MM.1S (cell line): ENCODE data around the gene COPZ2.

ENCODE experiments used
- DNase-seq: peaks from one replicate; pipeline ENCODE4 v3.0.0-alpha.2; 2015
- H2AFZ ChIP-seq: fragments of 300-600 bp; sonication (generic); 2 replicates; pipeline ENCODE4 v1.6.0; 2016; ENCODE audit warnings: antibody characterized with exemption, low read length
- H3F3A ChIP-seq: fragments of 300-600 bp; sonication (generic); 2 replicates; pipeline ENCODE4 v1.6.1; 2016; ENCODE audit warnings: mild to moderate bottlenecking, antibody characterized with exemption, low read length, moderate library complexity, mixed read lengths; ENCODE audit not compliant: insufficient read depth
- H3K27ac ChIP-seq: fragments of 300-600 bp; sonication (generic); 2 replicates; pipeline ENCODE4 v1.5.1; 2016; ENCODE audit warnings: mild to moderate bottlenecking, low read length
- H3K27me3 ChIP-seq: fragments of 300-600 bp; sonication (generic); replicated peaks from 2 replicates; pipeline ENCODE4 v1.6.0; 2016; ENCODE audit warnings: low read length; ENCODE audit not compliant: insufficient read depth
- H3K36me3 ChIP-seq: fragments of 300-600 bp; sonication (generic); replicated peaks from 2 replicates; pipeline ENCODE4 v1.6.1; 2016; ENCODE audit warnings: mild to moderate bottlenecking, low read length, mixed read lengths; ENCODE audit not compliant: insufficient read depth
- H3K4me1 ChIP-seq: fragments of 300-600 bp; sonication (generic); 2 replicates; pipeline ENCODE4 v1.6.1; 2016; ENCODE audit warnings: low read length, mixed read lengths
- H3K4me2 ChIP-seq: fragments of 300-600 bp; sonication (generic); 2 replicates; pipeline ENCODE4 v1.6.0; 2016; ENCODE audit warnings: low read depth, low read length
- H3K4me3 ChIP-seq: fragments of 300-600 bp; sonication (generic); 2 replicates; pipeline ENCODE4 v1.5.1; 2016; ENCODE audit warnings: low read length, mixed read lengths
- H3K79me2 ChIP-seq: fragments of 300-600 bp; sonication (generic); 2 replicates; pipeline ENCODE4 v1.6.1; 2016; ENCODE audit warnings: mixed run types, low read length, mixed read lengths
- H3K9ac ChIP-seq: fragments of 300-600 bp; sonication (generic); 2 replicates; pipeline ENCODE4 v1.6.1; 2016; ENCODE audit warnings: low read length, mixed read lengths
- H3K9me2 ChIP-seq: fragments of 300-600 bp; sonication (generic); replicated peaks from 2 replicates; pipeline ENCODE4 v1.6.1; 2016; ENCODE audit warnings: mild to moderate bottlenecking, low read length, mixed read lengths; ENCODE audit not compliant: insufficient read depth
- H3K9me3 ChIP-seq: fragments of 300-600 bp; sonication (generic); replicated peaks from 2 replicates; pipeline ENCODE4 v1.6.1; 2016; ENCODE audit warnings: mild to moderate bottlenecking, low read length, mixed read lengths; ENCODE audit not compliant: insufficient read depth
- H4K20me1 ChIP-seq: fragments of 300-600 bp; sonication (generic); 2 replicates; pipeline ENCODE4 v1.6.1; 2016; ENCODE audit warnings: mild to moderate bottlenecking, low read length, moderate library complexity, mixed read lengths; ENCODE audit not compliant: insufficient read depth
- EZH2 ChIP-seq: fragments of 300-600 bp; sonication (generic); optimal IDR thresholded peaks from 2 replicates; pipeline ENCODE3; 2017; ENCODE audit warnings: low read depth, mild to moderate bottlenecking, antibody characterized with exemption, low read length, mixed read lengths
- EZH2phosphoT487 ChIP-seq: fragments of 300-600 bp; sonication (generic); IDR thresholded peaks from 2 replicates; pipeline ENCODE4 v1.6.1; 2018; ENCODE audit warnings: antibody characterized with exemption, low read length
- TF ChIP-seq, protein P1 (sequence below): fragments of 300-600 bp; sonication (generic); IDR thresholded peaks from 2 replicates; pipeline ENCODE4 v1.5.1; 2016; ENCODE audit warnings: antibody characterized with exemption, low read length, mixed read lengths

The COPZ2 gene

DNA sequence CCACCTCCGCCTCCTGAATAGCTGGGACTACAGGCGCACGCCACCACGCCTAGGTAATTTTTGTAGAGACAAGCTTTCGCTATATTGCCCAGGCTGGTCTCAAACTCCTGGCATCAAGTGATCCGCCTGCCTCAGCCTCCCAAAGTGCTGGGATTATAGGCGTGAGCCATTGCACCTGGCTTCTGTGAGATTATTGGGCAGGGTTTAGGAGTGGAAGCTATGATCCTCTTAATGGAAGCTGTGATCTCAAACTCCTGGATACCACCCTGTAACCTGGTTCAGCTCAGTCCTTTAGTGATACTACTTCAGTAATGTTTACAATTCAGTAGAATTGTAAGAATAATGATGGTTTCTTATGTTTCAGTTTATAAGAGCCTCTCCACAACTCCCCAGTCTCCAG, 24.7 kb upstream of the COPZ2 start:
- TF ChIP-seq EZH2phosphoT487 (no peak), EZH2 (no peak)
- TF ChIP-seq, protein P1, sequence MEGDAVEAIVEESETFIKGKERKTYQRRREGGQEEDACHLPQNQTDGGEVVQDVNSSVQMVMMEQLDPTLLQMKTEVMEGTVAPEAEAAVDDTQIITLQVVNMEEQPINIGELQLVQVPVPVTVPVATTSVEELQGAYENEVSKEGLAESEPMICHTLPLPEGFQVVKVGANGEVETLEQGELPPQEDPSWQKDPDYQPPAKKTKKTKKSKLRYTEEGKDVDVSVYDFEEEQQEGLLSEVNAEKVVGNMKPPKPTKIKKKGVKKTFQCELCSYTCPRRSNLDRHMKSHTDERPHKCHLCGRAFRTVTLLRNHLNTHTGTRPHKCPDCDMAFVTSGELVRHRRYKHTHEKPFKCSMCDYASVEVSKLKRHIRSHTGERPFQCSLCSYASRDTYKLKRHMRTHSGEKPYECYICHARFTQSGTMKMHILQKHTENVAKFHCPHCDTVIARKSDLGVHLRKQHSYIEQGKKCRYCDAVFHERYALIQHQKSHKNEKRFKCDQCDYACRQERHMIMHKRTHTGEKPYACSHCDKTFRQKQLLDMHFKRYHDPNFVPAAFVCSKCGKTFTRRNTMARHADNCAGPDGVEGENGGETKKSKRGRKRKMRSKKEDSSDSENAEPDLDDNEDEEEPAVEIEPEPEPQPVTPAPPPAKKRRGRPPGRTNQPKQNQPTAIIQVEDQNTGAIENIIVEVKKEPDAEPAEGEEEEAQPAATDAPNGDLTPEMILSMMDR: no peak
- no peak overlapping the region for H3K27ac ChIP-seq
- no peaks in the 10 kb centered on the region for H3K9me3 ChIP-seq
- no peaks in the 10 kb centered on the region for H3K9me2 ChIP-seq
- H2AFZ ChIP-seq: no peak overlapping the region
- no peaks in the 10 kb centered on the region for H4K20me1 ChIP-seq
- DNase-seq: no peak
- peaks cover 3% of the 10 kb centered on the region for H3K4me1 ChIP-seq
- no peak overlapping the region for H3K4me2 ChIP-seq
- peaks cover 15% of the 10 kb centered on the region; the same call in 1 of the 2 replicates for H3K36me3 ChIP-seq
- no peak overlapping the region for H3K9ac ChIP-seq
- peaks cover 51% of the 10 kb centered on the region for H3K79me2 ChIP-seq
- peaks cover 11% of the 10 kb centered on the region; the same call in 1 of the 2 replicates for H3F3A ChIP-seq
- H3K4me3 ChIP-seq: no peak overlapping the region
- H3K27me3 ChIP-seq: no peaks in the 10 kb centered on the region

DNA sequence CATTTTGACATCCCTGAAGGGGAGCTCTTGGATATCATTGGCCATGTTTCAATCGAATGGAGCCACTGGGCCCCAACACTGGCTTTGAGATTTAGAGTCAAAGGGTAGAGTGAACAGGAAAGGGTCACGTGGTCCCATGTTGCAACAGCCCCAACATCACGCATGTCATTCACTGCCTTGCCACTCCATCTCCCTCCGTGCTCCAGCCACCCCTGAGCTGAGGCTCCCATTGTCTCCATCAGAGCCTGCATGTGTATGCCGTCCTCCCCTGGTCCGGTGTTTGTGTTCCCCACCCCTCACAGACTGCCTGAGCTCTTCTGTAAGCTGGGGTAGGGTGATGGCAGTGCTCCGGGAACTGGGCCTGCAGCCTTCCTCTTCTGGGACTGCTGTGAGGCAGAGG, 22.7 kb upstream of the COPZ2 start:
- Histone ChIP-seq H3K9ac (no peak overlapping the region), H3K4me2 (no peak overlapping the region), H2AFZ (no peak overlapping the region), H3K9me2 (no peaks in the 10 kb centered on the region), H3K4me3 (no peak overlapping the region), H3K36me3 (peaks cover 24% of the 10 kb centered on the region), H3K27ac (no peak overlapping the region), H3K4me1 (peaks cover 20% of the 10 kb centered on the region), H4K20me1 (no peaks in the 10 kb centered on the region), H3F3A (peaks cover 11% of the 10 kb centered on the region; the same call in 1 of the 2 replicates), H3K79me2 (peaks cover 71% of the 10 kb centered on the region), H3K27me3 (no peaks in the 10 kb centered on the region), H3K9me3 (no peaks in the 10 kb centered on the region)
- TF ChIP-seq EZH2 (no peak), EZH2phosphoT487 (no peak)
- TF ChIP-seq, protein P1: no peak
- no peak for DNase-seq

- H3K27me3 ChIP-seq: no peaks in the 10 kb centered on the region
- H3K36me3 ChIP-seq: peaks cover 24% of the 10 kb centered on the region
- no peaks in the 10 kb centered on the region for H3K9me3 ChIP-seq
- no peaks in the 10 kb centered on the region for H4K20me1 ChIP-seq
- H3F3A ChIP-seq: 0 out of 2 replicates have a peak, but pooled peaks cover 4% of the 10 kb centered on the region
- H3K4me1 ChIP-seq: peaks cover 28% of the 10 kb centered on the region
- peaks cover 74% of the 10 kb centered on the region for H3K79me2 ChIP-seq
- H3K9ac ChIP-seq: no peak overlapping the region
- no peak overlapping the region for H2AFZ ChIP-seq
- TF ChIP-seq EZH2phosphoT487 (no peak), EZH2 (no peak)
- TF ChIP-seq, protein P1: no peak
- H3K9me2 ChIP-seq: no peaks in the 10 kb centered on the region
- H3K4me2 ChIP-seq: no peak overlapping the region
- no peak overlapping the region for H3K27ac ChIP-seq
- no peak for DNase-seq
- H3K4me3 ChIP-seq: no peak overlapping the region
Measured at GRCh38 chr17:48059125-48059668, 21.6 kb upstream of the COPZ2 start.
